GM12873 (cell line): ENCODE results near the gene POC1A.

Experiments used
- TF ChIP-seq, protein P1 (sequence below): IDR thresholded peaks from 2 replicates; pipeline ENCODE4 v1.5.1; 2012; ENCODE audit warnings: low read depth, mild to moderate bottlenecking, moderate library complexity, low read length, control low read depth; ENCODE audit not compliant: insufficient read depth; ENCODE audit errors: missing control alignments

The POC1A gene

DNA sequence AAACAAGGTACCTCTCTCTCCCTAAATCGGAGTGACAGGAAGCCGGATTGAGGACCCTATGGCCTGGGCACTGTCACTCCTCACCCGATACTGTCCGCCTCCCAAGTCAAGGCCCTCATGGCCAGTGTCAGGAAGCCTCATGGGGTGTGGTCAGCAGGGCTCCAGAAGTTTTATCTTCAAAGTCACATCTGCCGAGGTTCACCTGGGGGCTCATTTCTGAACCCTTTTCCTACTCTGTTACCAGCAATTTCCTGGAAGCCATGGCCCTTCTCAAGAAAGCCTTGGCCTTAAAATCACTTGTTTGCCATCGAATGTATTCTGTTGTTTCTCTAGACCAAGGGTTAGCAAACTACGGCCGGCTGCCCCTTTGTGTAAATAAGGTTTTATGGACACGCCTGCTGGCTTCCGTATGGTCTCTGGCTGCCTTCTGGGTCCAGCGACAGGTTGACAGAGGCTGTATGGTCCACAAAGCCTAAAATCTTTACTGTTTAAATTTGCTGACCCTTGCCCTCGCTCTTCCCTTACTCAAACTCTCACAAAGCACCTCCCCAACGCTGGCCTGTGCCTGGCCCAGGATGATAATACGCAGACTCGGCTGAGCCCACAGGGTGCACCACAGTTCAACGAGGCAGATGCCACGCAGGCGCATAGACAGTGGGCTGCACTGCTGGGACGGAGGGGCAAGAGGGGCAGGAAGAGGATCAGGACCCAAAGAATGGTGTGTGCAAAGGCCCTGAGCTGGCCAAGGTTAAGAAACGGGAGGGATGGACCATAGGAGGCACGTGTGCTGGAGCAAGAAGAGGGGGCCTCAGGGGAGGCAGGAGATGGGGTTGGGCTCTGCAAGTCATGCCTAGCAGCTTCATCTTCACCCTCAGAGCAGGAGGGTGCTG, 73.1 kb downstream of the POC1A start:
- TF ChIP-seq, protein P1, sequence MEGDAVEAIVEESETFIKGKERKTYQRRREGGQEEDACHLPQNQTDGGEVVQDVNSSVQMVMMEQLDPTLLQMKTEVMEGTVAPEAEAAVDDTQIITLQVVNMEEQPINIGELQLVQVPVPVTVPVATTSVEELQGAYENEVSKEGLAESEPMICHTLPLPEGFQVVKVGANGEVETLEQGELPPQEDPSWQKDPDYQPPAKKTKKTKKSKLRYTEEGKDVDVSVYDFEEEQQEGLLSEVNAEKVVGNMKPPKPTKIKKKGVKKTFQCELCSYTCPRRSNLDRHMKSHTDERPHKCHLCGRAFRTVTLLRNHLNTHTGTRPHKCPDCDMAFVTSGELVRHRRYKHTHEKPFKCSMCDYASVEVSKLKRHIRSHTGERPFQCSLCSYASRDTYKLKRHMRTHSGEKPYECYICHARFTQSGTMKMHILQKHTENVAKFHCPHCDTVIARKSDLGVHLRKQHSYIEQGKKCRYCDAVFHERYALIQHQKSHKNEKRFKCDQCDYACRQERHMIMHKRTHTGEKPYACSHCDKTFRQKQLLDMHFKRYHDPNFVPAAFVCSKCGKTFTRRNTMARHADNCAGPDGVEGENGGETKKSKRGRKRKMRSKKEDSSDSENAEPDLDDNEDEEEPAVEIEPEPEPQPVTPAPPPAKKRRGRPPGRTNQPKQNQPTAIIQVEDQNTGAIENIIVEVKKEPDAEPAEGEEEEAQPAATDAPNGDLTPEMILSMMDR, result no peak

DNA sequence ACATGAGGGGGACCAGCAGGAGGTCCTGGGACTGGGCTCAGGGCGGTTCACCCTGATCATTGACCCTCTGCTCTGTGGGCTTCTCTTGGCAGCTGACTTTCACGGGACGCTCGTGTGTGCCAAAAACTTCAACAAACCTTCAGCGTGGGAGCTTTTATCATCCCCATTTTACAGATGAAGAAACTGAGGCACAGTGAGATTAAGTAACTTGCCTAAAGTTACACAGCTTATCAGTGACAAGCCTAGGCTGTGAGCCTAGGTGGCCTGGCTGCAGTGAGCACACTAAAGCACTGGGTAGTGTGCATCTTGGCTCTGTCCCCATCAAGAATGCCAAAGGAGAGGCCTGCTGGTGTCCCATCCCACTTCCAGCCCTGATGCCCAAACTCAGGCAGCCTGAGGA, 74.3 kb downstream of the POC1A start:
- TF ChIP-seq, protein P1, result no peak

DNA sequence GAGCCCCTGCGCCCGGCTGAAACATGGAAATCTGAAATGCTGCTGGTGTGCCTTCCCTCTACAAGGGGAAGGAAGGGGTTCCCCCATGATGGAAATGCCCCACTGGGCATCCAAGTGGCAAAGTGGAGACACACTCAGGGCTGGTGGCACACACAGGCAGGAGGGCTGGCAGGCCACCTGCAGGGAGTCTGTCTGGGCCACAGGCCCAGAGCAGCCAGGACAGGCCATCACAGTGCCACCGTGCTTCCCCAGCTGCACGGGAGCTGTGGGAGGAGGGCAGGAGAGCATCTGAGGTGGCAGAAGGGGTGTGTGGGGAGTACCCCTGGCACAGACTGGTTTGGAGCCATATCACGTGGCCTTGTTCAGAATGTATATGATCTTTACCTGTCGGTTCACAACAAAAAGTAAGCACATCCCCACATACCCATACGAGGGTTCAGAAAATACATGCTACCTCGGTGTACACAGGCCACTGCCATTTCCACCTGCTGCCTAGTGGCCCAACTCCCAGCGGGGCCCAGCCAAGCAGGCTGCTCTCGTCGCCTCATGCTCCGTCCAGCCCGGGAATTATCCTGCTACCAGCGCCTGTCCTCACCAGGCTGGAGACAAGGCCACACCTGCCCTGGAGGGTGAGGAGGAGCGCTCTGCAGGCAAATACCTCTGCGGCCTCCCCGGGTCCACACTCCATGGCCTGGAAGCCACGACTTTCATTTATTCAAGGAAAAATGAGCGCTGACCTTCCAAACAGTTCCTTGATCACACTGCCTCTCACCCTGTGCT, 75.3 kb downstream of the POC1A start:
- TF ChIP-seq, protein P1, result no peak

DNA sequence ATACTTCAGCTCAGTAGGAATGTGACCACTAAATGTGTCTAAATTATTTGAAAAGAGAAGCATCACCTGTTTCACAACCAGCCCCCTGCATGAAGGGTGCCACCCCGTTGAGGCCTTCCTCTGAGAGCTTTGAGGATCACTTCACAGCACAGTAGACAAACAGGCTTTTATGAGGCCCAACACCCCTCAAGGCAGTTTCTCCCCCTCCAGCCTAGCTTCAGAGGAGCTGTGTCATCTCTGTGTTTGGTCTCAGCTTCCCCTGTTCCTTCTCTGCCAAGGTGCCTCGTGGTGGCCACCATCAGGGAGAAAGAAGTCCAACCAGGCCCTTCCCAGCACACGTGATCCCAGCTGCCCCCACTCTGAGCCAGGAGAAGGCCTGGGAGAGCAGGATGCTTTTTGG, 76.3 kb downstream of the POC1A start:
- TF ChIP-seq, protein P1, result no peak

DNA sequence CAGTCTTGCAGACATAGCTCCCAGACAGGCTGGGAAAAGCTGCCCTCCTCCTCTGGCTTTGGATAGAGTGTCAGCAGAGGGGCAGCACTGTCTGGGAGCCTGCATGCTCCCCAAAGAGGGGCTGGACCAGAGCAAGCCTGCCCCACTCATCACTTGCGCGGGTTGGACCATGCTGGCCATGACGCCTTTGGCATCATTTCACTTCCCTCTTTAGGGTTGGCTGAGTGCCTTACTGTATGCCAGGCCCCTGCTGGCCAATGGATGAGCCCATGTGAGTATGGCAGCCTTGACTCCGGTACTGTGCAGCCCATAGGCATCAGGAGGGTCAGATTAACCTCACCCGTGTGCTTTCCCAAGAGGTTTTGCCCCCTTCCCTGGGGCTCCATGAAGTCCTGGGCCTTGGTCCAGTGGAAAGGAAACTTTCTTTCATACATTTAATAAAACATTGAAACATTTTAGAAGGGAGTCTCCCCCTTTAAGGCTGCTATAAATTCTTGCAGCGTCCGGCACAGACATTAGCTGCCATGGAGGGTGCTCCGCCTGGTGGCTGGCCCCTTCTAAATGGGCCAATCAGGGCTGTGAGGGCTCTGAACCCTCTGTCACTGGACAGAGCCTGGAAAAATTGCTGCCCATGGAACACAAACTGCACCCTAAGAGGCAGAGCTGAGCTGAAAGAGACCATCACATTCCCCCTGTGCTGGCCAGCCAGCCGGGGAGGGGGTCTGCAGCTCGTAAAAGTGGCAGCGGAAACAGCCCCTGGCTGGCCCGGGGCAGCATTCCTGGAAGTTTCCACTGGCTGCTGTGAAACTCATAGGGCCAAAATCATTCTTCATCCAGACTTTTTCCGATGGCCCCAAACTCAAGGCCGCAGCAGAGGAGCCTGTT, 77.1 kb downstream of the POC1A start:
- TF ChIP-seq, protein P1, result no peak

DNA sequence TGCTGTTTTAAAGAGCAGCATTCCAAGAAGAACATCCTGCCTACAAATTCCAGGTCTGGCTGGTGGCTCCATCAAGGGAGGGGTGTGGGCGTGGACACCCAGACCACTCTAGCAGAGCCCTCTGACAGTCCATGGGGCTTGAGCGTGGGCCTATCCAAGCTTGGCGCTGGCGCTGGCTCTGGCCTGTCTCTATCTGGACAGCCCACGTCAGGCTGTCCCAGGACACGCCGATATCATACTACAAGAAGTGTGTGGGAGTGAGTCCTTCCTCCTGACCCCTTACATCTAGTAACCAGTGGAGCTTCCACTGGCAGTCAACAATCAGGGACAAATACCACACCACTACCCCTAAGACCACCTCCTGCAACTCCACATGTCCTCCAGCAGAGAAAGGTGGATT, 80.7 kb downstream of the POC1A start:
- TF ChIP-seq, protein P1, result no peak
